ENCODE measurements around the gene EYS.

The EYS gene

GRCh38 chr6:64717281-64717680 is 989.7 kb downstream of the EYS start:
- TF ChIP-seq CTCF (IDR thresholded peaks at IDR 0.05; ENCODE audit: control insufficient read depth, extremely low read depth, insufficient read depth): no peak
- no peak overlapping the region for H3K4me3 ChIP-seq (ENCODE audit: low read depth, low read length)
- no peak for DNase-seq (ENCODE audit: low read depth)

DNA sequence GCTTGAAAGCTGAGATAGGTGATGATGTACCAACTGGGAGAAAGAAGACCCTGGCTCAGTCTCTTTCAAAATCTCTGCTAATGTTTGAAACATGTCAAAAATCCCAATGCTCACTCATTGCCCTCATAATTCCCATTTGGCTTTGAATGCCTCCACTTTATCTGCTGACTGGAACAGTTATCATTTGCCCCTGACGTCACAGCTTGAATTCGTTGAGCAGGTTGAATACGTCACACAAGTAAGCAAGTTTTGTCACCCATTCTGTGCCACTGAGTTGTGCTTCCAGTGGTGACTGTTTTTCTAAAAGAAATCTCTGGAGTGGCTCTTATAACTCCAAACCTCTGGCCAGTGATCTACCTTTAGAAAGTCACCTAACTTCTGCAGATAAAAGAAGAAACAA is 991.4 kb downstream of the EYS start:
- no peak for DNase-seq (ENCODE audit: low read depth)
- no peak overlapping the region for H3K4me3 ChIP-seq (ENCODE audit: low read depth, low read length)
- TF ChIP-seq CTCF (IDR thresholded peaks at IDR 0.05; ENCODE audit: control insufficient read depth, extremely low read depth, insufficient read depth): no peak

DNA sequence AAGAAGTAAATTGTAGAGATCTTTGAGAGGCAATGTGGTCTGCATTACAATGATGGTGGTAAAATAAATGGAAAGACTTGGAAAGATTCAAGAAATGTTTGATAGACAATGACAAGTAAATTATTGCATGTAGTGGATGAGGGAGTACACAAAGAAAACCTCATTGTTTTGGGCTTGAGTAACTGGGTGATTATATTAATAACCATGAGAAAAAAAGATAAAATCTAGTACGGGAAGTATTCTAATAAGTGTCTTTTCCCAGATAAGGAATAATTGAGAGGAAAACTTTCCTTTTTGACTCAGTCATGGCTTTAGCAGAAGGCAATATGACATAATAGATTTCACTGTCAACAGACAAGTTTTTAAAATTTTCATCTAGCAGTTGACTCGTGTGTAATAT is 993.0 kb downstream of the EYS start:
- H3K4me3 ChIP-seq (ENCODE audit: low read depth, low read length): no peak overlapping the region
- no peak for DNase-seq (ENCODE audit: low read depth)
- TF ChIP-seq CTCF (IDR thresholded peaks at IDR 0.05; ENCODE audit: control insufficient read depth, extremely low read depth, insufficient read depth): no peak

- DNase-seq (ENCODE audit: low read depth): no peak
- no peak overlapping the region for H3K4me3 ChIP-seq (ENCODE audit: low read depth, low read length)
- TF ChIP-seq CTCF (IDR thresholded peaks at IDR 0.05; ENCODE audit: control insufficient read depth, extremely low read depth, insufficient read depth): no peak
Observed at GRCh38 chr6:64713175-64713574, 993.9 kb downstream of the EYS start.

- no peak for TF ChIP-seq CTCF (IDR thresholded peaks at IDR 0.05; ENCODE audit: control insufficient read depth, extremely low read depth, insufficient read depth)
- no peak overlapping the region for H3K4me3 ChIP-seq (ENCODE audit: low read depth, low read length)
- no peak for DNase-seq (ENCODE audit: low read depth)
Observed at GRCh38 chr6:64712606-64713005, 994.4 kb downstream of the EYS start.

DNA sequence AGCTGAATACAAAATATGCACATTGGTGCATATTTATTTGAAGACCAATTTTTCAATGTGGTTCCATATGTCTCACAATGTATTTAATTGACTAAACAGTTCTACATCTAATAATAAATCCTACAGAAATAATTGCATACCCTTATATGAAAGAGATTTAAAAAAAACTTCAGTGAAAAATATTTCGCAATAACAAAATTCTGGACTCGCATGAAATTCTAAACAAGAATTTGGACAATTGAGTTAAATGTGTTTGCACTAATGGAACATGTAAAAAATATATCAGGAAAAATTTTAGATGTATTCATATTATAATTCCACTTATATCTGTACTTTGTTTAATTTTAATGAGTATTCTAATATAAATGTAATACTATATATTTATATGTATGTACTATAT is 1003.1 kb downstream of the EYS start:
- no peak for TF ChIP-seq CTCF (IDR thresholded peaks at IDR 0.05; ENCODE audit: control insufficient read depth, extremely low read depth, insufficient read depth)
- DNase-seq (ENCODE audit: low read depth): no peak
- H3K4me3 ChIP-seq (ENCODE audit: low read depth, low read length): no peak overlapping the region

GRCh38 chr6:64696053-64696452 is 1011.0 kb downstream of the EYS start:
- H3K4me3 ChIP-seq (ENCODE audit: low read depth, low read length): no peak overlapping the region
- DNase-seq (ENCODE audit: low read depth): no peak
- no peak for TF ChIP-seq CTCF (IDR thresholded peaks at IDR 0.05; ENCODE audit: control insufficient read depth, extremely low read depth, insufficient read depth)

Measured in LNCaP clone FGC (cell line).